NCI-H1105 (cell line): ENCODE data around the gene P2RX5.
A peak's percentile ranks its signal among the peaks of the same experiment; 100 is the strongest.
"Not testable (repeated sequence)": the region's sequence is repeated elsewhere in the genome, so short reads cannot be mapped to it uniquely, and the experiment has no call there.

Source experiments
- DNase-seq: peaks from one replicate; lab custom pipeline; 2025; lab: John Stamatoyannopoulos, UW

Gene P2RX5, protein sequence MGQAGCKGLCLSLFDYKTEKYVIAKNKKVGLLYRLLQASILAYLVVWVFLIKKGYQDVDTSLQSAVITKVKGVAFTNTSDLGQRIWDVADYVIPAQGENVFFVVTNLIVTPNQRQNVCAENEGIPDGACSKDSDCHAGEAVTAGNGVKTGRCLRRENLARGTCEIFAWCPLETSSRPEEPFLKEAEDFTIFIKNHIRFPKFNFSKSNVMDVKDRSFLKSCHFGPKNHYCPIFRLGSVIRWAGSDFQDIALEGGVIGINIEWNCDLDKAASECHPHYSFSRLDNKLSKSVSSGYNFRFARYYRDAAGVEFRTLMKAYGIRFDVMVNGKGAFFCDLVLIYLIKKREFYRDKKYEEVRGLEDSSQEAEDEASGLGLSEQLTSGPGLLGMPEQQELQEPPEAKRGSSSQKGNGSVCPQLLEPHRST

GRCh38 chr17:3695723-3696411 lies at the start of gene P2RX5:
P2RX5 (minus strand) TSS chr17:3696155; CDS start chr17:3696005, 150 bp downstream.
- DNase-seq, result no peak

DNA sequence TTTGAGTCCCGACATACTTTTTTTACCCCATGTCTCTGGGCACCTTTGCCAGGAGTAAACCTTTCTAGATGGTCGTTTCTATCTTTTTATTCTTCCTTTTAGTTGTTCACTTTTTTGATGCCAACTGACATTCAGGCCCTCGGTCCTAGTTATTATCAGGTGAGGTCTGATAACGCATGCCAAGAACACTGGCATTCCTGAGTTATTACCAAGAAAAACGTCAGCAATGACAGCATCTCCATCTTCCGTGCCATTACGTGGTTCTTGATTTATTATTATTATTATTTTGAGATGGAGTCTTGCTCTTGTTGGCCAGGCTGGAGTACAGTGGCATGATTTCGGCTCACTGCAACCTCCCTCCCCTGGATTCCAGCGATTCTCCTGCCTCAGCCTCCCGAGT lies 49.1 kb upstream of the P2RX5 start:
- DNase-seq, result no peak

DNA sequence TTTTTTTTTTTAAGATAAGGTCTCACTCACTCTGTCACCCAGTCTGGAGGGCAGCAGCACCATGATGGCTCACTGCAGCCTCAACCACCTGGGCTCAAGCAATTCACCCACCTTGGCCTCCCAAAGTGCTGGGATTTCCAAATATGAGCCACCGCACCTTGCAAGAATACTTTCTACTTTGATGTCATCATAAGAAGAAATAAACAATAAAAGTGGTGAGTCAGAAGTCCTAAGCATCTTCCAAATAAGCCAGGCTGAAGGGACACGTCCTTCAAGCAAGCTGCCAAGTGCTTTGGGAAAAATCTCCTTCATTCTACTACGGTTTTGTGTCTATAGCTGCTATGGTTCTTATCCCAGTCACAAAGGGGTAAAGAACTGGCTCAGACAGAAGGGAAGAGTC lies 48.1 kb upstream of the P2RX5 start:
- no peak for DNase-seq

- DNase-seq, result no peak
Measured at GRCh38 chr17:3740611-3741073, 44.7 kb upstream of the P2RX5 start.

- DNase-seq, result no peak
Measured at GRCh38 chr17:3739422-3740124, 43.6 kb upstream of the P2RX5 start.

DNA sequence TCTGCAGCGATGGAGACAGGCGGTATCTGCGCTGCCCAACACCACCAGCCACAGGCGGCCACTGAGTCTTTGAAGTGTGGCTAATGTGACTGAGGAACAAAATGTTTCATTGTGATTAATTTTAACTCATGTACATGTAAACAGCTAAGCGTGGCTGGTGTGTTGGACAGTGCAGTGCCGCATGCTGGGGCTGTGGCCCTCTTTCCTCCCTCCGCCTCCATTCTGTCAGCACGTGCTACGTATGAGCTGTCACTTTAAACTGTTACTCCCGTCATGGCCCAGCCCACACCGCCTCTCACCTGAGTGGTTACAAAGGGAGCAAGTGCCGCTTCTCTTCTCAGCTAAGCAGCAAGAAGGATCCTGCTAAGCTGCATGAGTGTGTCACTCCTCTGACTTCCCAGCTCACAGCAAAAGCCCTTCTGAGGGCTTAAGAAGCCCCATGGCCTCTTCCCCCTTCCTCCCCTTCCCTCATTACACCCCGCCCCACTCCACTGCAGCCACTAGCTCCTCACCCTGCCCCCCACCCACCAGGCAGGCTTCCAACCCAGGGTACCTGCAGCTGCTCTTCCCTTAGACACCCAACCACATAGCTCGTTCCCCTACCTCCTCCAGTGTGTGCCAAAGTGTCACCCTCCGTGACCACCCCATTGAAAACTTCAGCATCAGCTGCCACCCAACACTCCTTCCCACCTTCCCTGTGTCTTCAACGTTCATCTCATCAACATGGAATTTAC lies 42.8 kb upstream of the P2RX5 start:
- DNase-seq, result peak; percentile 33

- no peak for DNase-seq
Measured at GRCh38 chr17:3735515-3735914, 39.6 kb upstream of the P2RX5 start.

DNA sequence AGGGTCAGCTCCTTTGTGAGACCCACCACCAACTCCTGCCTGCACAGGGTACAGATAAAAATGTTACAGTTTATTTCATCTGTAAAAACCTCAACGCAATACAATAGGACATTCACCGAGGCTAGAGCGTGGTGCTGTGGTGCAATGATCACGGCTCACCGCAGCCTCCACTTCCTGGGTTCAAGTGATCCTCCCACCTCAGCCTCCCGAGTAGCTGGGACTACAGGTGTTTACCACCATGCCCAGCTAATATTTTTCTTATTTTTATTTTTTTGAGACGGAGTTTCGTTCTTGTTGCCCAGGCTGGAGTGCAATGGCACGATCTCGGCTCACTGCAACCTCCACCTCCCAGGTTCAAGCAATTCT lies 38.9 kb upstream of the P2RX5 start:
- not testable (repeated sequence) for DNase-seq

GRCh38 chr17:3732210-3732621 lies 36.3 kb upstream of the P2RX5 start:
- DNase-seq, result no peak

- no peak for DNase-seq
Measured at GRCh38 chr17:3730881-3731429, 35.0 kb upstream of the P2RX5 start.

GRCh38 chr17:3729881-3730280 lies 33.9 kb upstream of the P2RX5 start:
- no peak for DNase-seq

- not testable (repeated sequence) for DNase-seq
Measured at GRCh38 chr17:3728099-3728498, 32.1 kb upstream of the P2RX5 start.

GRCh38 chr17:3727041-3727440 lies 31.1 kb upstream of the P2RX5 start:
- no peak for DNase-seq

- no peak for DNase-seq
Measured at GRCh38 chr17:3724378-3725077, 28.6 kb upstream of the P2RX5 start.

DNA sequence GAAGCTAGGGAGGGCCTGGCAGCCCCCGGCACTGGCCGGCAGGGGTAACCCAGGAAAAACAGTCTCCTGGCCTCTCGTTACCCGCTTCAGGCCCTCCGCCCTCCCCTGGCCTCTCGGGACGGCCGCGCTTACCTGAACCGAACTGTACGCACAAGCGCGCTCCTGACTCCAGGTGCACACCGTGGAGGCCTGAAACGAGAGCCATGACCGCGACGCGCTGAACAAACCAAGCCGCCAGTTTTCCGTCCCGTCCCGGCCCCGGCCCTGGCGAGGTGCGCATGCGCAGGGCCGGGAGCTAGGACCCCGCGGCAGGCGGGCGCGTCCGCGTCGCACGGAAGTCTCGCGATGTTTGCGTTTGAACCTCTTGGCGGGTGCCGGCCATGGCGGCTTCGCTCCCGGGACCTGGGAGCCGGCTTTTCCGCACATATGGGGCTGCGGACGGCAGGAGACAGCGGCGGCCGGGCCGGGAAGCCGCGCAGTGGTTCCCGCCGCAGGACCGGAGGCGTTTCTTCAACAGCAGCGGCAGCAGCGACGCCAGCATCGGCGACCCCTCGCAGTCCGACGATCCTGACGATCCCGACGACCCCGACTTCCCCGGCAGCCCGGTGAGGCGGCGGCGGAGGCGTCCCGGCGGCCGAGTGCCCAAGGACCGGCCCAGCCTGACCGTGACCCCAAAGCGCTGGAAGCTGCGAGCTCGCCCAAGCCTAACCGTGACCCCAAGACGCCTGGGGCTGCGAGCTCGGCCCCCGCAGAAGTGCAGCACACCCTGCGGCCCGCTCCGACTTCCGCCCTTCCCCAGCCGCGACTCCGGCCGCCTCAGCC lies 27.8 kb upstream of the P2RX5 start, which contains the start of gene HASPIN:
HASPIN (plus strand) TSS at position 348 of the 822 bp plus-strand sequence; CDS start at position 381, 33 bp downstream.
- peak; percentile 70 for DNase-seq

DNA sequence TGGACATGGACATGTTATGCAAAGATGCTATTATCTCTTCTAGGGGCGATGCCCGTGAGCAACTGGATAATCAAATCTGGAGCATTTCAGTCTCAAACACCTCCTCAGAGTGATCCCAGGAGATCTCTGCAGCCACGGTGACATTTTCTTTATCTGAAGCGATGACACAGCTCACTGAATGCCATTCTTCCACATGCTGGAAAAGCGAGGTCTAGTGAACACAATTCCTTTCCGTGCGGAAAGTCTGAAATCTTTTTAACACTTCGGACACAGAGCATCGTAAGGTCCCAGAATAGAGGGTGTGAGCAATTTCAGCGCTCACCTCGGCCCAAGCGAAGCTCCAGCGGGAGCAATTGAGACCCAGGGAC lies 27.2 kb upstream of the P2RX5 start:
- DNase-seq, result no peak

DNA sequence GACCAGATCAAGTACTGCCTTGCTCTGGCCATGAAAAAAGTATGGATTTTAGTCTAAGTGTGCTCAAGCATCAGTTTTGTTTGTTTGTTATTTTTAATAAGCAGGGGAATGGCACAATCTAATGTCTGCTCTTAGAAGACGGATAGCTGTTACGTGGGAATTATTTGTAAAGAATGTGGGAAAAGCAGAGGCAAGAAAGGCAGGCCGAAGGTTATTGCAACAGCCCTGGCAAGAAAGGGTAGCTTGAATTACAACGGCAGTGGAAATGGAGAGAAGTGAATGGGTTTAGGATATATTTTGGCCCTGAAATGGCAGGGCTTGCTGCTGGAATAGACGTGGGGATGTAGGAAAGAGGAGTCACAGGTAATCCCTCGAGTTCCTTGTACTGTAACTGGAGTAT lies 26.8 kb upstream of the P2RX5 start:
- DNase-seq, result no peak

DNA sequence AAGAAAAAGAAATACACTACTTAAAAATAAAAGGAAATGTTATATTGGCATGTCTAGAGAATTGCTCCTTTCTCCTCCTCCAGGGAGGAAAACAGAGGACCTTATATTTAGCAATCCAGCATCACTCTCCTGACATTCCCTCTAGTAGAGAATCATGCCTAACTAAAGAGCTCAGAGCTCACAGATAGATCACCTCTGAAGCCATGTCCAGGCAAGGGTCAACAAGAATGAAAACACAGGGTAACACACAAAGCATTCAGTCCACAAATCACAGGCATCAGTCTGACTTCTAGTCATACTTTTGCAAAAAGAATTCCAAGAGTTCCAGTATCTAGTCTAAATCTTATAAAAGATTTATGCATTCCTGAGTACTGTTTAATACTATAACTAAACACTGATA lies 23.3 kb upstream of the P2RX5 start:
- no peak for DNase-seq

GRCh38 chr17:3718201-3718600 lies 22.2 kb upstream of the P2RX5 start:
- no peak for DNase-seq

GRCh38 chr17:3715296-3715695 lies 19.3 kb upstream of the P2RX5 start:
- DNase-seq, result no peak
